WTC11 (cell line): ENCODE data around the gene PLA1A. TPM values are rescaled to one million over a fixed set of nuclear protein-coding genes. Genes with fewer than 3 reads are reported as not detected.

ENCODE experiments used
- CBFB ChIP-seq: sonication (generic); formaldehyde crosslinking; IDR thresholded peaks from 2 replicates; pipeline ENCODE4 v1.8.1; 2022; ENCODE audit warnings: mild to moderate bottlenecking, low read depth, missing genetic modification reagents
- CREB1 ChIP-seq: sonication (generic); formaldehyde crosslinking; IDR thresholded peaks from 2 replicates; pipeline ENCODE4 v1.8.0; 2023; ENCODE audit warnings: mild to moderate bottlenecking, missing genetic modification reagents
- CREM ChIP-seq: sonication (generic); formaldehyde crosslinking; IDR thresholded peaks from 2 replicates; pipeline ENCODE4 v1.8.1; 2022; ENCODE audit warnings: mild to moderate bottlenecking, missing genetic modification reagents, moderate library complexity
- ELF4 ChIP-seq: sonication (generic); formaldehyde crosslinking; IDR thresholded peaks from 2 replicates; pipeline ENCODE4 v1.8.1; 2022; ENCODE audit warnings: low read depth, mild to moderate bottlenecking, moderate library complexity, missing genetic modification reagents
- GTF2I ChIP-seq: fragments of 250-450 bp; sonication (Bioruptor Pico); conservative IDR thresholded peaks from 2 replicates; pipeline ENCODE4 v1.4.0; 2021; ENCODE audit warnings: mild to moderate bottlenecking
- JAZF1 ChIP-seq: fragments of 250-450 bp; sonication (Bioruptor Pico); IDR thresholded peaks from 2 replicates; pipeline ENCODE4 v1.9.0; 2021; ENCODE audit warnings: moderate library complexity, mild to moderate bottlenecking, inconsistent platforms
- SMAD3 ChIP-seq: sonication (generic); formaldehyde crosslinking; IDR thresholded peaks from 2 replicates; pipeline ENCODE4 v1.8.0; 2022; ENCODE audit warnings: missing genetic modification reagents, mild to moderate bottlenecking, borderline replicate concordance
- ZNF138 ChIP-seq: sonication (generic); formaldehyde crosslinking; conservative IDR thresholded peaks from 2 replicates; pipeline ENCODE4 v1.8.1; 2022; ENCODE audit warnings: mild to moderate bottlenecking, moderate library complexity, missing genetic modification reagents
- ZNF671 ChIP-seq: fragments of 250-450 bp; sonication (Bioruptor Pico); IDR thresholded peaks from 2 replicates; pipeline ENCODE4 v1.8.0; 2021; ENCODE audit warnings: mild to moderate bottlenecking
- total RNA-seq: library from RNA; stranded (reverse); gene quantifications from 3 replicates; pipeline ENCODE4 v1.2.3, GENCODE V29; 2021
- TF ChIP-seq, protein P1 (sequence below): sonication (generic); formaldehyde crosslinking; IDR thresholded peaks from 2 replicates; pipeline ENCODE4 v1.8.1; 2022; ENCODE audit warnings: low read depth, missing genetic modification reagents, borderline replicate concordance
- TF ChIP-seq, protein P2 (sequence below): sonication (generic); formaldehyde crosslinking; conservative IDR thresholded peaks from 2 replicates; pipeline ENCODE4 v1.8.1; 2023; ENCODE audit warnings: mild to moderate bottlenecking, low read depth, missing genetic modification reagents, moderate library complexity
- TF ChIP-seq, protein P3 (sequence below): sonication (generic); formaldehyde crosslinking; IDR thresholded peaks from 2 replicates; pipeline ENCODE4 v1.8.0; 2023; ENCODE audit warnings: missing genetic modification reagents
- TF ChIP-seq, protein P4 (sequence below): sonication (generic); formaldehyde crosslinking; IDR thresholded peaks from 2 replicates; pipeline ENCODE4 v1.8.1; 2023; ENCODE audit warnings: mild to moderate bottlenecking, moderate library complexity, missing genetic modification reagents
- TF ChIP-seq, protein P5 (sequence below): sonication (generic); formaldehyde crosslinking; IDR thresholded peaks from 2 replicates; pipeline ENCODE4 v1.8.1; 2023; ENCODE audit warnings: mild to moderate bottlenecking, missing genetic modification reagents, moderate library complexity
- TF ChIP-seq, protein P6 (sequence below): sonication (generic); formaldehyde crosslinking; IDR thresholded peaks from 2 replicates; pipeline ENCODE4 v1.8.0; 2022; ENCODE audit warnings: mild to moderate bottlenecking, missing genetic modification reagents
- TF ChIP-seq, protein P7 (sequence below): sonication (generic); formaldehyde crosslinking; IDR thresholded peaks from 2 replicates; pipeline ENCODE4 v1.8.0; 2023; ENCODE audit warnings: missing genetic modification reagents, mild to moderate bottlenecking, borderline replicate concordance
- TF ChIP-seq, protein P8 (sequence below): sonication (generic); formaldehyde crosslinking; IDR thresholded peaks from 2 replicates; pipeline ENCODE4 v1.8.0; 2022; ENCODE audit warnings: missing genetic modification reagents
- TF ChIP-seq, protein P9 (sequence below): fragments of 250-450 bp; sonication (Bioruptor Pico); IDR thresholded peaks from 2 replicates; pipeline ENCODE4 v2.1.2; 2022; ENCODE audit warnings: mild to moderate bottlenecking, moderate library complexity

PLA1A gene
- total RNA-seq, 1 experiment from 2014 or later = not detected

DNA sequence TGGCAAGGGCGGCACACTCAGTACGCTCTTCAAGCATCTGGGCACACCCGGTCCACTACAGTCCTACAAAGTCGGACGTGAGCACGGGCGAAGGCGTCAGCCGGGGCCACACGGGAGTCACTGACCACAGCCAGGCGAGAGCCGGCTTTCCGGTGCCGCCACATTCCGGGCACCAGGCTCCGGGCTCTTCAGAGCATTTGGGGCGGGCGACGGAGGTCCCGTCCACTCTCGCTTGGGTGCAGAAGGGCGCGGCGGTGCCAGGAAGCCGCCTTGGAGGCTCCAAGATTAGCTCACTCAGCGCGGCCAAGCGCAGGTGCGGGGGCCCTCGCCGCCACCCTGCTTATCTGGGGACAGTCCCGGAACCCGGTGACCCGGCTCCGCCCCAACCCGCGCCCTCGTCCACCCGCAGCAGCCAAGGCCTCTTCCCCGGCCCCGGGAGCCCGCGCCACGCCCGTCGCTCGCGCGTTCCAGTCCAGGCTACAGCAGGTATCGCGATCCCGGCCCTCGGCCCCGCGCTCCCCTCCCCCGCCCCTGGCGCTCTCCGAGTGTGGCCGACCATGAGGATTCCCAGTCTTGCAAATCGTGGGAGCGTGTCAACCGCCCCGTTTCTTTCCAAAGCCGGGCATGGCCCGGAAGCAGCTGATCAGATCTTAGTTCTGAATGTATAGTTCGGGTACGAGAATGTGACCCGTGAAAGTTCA, 18.2 kb upstream of the PLA1A start, which contains the start of gene ADPRH (continued):
- TF ChIP-seq, protein P1, sequence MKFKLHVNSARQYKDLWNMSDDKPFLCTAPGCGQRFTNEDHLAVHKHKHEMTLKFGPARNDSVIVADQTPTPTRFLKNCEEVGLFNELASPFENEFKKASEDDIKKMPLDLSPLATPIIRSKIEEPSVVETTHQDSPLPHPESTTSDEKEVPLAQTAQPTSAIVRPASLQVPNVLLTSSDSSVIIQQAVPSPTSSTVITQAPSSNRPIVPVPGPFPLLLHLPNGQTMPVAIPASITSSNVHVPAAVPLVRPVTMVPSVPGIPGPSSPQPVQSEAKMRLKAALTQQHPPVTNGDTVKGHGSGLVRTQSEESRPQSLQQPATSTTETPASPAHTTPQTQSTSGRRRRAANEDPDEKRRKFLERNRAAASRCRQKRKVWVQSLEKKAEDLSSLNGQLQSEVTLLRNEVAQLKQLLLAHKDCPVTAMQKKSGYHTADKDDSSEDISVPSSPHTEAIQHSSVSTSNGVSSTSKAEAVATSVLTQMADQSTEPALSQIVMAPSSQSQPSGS (CRISPR knock-in tag) = no peak
- TF ChIP-seq, protein P2, sequence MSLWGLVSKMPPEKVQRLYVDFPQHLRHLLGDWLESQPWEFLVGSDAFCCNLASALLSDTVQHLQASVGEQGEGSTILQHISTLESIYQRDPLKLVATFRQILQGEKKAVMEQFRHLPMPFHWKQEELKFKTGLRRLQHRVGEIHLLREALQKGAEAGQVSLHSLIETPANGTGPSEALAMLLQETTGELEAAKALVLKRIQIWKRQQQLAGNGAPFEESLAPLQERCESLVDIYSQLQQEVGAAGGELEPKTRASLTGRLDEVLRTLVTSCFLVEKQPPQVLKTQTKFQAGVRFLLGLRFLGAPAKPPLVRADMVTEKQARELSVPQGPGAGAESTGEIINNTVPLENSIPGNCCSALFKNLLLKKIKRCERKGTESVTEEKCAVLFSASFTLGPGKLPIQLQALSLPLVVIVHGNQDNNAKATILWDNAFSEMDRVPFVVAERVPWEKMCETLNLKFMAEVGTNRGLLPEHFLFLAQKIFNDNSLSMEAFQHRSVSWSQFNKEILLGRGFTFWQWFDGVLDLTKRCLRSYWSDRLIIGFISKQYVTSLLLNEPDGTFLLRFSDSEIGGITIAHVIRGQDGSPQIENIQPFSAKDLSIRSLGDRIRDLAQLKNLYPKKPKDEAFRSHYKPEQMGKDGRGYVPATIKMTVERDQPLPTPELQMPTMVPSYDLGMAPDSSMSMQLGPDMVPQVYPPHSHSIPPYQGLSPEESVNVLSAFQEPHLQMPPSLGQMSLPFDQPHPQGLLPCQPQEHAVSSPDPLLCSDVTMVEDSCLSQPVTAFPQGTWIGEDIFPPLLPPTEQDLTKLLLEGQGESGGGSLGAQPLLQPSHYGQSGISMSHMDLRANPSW (CRISPR knock-in tag) = no peak
- TF ChIP-seq GTF2I (no peak), ZNF138 (CRISPR knock-in tag) (0 out of 2 replicates have a peak, but pooled peaks have one; percentile 61), JAZF1 (CRISPR knock-in tag) (no peak), ZNF671 (CRISPR knock-in tag) (no peak), ELF4 (CRISPR knock-in tag) (peak; percentile 52; the same call in 1 of the 2 replicates), CREB1 (CRISPR knock-in tag) (peak; percentile 25; the same call in 1 of the 2 replicates), CREM (CRISPR knock-in tag) (peak; percentile 79), SMAD3 (CRISPR knock-in tag) (no peak), CBFB (0 out of 2 replicates have a peak, but pooled peaks have one; percentile 79)
- TF ChIP-seq, protein P3, sequence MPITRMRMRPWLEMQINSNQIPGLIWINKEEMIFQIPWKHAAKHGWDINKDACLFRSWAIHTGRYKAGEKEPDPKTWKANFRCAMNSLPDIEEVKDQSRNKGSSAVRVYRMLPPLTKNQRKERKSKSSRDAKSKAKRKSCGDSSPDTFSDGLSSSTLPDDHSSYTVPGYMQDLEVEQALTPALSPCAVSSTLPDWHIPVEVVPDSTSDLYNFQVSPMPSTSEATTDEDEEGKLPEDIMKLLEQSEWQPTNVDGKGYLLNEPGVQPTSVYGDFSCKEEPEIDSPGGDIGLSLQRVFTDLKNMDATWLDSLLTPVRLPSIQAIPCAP = no peak
- TF ChIP-seq, protein P4, sequence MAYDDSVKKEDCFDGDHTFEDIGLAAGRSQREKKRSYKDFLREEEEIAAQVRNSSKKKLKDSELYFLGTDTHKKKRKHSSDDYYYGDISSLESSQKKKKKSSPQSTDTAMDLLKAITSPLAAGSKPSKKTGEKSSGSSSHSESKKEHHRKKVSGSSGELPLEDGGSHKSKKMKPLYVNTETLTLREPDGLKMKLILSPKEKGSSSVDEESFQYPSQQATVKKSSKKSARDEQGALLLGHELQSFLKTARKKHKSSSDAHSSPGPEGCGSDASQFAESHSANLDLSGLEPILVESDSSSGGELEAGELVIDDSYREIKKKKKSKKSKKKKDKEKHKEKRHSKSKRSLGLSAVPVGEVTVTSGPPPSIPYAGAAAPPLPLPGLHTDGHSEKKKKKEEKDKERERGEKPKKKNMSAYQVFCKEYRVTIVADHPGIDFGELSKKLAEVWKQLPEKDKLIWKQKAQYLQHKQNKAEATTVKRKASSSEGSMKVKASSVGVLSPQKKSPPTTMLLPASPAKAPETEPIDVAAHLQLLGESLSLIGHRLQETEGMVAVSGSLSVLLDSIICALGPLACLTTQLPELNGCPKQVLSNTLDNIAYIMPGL = peak; percentile 76; the same call in 1 of the 2 replicates
- TF ChIP-seq, protein P5, sequence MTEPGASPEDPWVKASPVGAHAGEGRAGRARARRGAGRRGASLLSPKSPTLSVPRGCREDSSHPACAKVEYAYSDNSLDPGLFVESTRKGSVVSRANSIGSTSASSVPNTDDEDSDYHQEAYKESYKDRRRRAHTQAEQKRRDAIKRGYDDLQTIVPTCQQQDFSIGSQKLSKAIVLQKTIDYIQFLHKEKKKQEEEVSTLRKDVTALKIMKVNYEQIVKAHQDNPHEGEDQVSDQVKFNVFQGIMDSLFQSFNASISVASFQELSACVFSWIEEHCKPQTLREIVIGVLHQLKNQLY = no peak
- TF ChIP-seq, protein P6, sequence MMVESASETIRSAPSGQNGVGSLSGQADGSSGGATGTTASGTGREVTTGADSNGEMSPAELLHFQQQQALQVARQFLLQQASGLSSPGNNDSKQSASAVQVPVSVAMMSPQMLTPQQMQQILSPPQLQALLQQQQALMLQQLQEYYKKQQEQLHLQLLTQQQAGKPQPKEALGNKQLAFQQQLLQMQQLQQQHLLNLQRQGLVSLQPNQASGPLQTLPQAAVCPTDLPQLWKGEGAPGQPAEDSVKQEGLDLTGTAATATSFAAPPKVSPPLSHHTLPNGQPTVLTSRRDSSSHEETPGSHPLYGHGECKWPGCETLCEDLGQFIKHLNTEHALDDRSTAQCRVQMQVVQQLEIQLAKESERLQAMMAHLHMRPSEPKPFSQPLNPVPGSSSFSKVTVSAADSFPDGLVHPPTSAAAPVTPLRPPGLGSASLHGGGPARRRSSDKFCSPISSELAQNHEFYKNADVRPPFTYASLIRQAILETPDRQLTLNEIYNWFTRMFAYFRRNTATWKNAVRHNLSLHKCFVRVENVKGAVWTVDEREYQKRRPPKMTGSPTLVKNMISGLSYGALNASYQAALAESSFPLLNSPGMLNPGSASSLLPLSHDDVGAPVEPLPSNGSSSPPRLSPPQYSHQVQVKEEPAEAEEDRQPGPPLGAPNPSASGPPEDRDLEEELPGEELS (CRISPR knock-in tag) = no peak
- TF ChIP-seq, protein P7, sequence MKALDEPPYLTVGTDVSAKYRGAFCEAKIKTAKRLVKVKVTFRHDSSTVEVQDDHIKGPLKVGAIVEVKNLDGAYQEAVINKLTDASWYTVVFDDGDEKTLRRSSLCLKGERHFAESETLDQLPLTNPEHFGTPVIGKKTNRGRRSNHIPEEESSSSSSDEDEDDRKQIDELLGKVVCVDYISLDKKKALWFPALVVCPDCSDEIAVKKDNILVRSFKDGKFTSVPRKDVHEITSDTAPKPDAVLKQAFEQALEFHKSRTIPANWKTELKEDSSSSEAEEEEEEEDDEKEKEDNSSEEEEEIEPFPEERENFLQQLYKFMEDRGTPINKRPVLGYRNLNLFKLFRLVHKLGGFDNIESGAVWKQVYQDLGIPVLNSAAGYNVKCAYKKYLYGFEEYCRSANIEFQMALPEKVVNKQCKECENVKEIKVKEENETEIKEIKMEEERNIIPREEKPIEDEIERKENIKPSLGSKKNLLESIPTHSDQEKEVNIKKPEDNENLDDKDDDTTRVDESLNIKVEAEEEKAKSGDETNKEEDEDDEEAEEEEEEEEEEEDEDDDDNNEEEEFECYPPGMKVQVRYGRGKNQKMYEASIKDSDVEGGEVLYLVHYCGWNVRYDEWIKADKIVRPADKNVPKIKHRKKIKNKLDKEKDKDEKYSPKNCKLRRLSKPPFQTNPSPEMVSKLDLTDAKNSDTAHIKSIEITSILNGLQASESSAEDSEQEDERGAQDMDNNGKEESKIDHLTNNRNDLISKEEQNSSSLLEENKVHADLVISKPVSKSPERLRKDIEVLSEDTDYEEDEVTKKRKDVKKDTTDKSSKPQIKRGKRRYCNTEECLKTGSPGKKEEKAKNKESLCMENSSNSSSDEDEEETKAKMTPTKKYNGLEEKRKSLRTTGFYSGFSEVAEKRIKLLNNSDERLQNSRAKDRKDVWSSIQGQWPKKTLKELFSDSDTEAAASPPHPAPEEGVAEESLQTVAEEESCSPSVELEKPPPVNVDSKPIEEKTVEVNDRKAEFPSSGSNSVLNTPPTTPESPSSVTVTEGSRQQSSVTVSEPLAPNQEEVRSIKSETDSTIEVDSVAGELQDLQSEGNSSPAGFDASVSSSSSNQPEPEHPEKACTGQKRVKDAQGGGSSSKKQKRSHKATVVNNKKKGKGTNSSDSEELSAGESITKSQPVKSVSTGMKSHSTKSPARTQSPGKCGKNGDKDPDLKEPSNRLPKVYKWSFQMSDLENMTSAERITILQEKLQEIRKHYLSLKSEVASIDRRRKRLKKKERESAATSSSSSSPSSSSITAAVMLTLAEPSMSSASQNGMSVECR (CRISPR knock-in tag) = no peak; the same call in 1 of the 2 replicates
- TF ChIP-seq, protein P8, sequence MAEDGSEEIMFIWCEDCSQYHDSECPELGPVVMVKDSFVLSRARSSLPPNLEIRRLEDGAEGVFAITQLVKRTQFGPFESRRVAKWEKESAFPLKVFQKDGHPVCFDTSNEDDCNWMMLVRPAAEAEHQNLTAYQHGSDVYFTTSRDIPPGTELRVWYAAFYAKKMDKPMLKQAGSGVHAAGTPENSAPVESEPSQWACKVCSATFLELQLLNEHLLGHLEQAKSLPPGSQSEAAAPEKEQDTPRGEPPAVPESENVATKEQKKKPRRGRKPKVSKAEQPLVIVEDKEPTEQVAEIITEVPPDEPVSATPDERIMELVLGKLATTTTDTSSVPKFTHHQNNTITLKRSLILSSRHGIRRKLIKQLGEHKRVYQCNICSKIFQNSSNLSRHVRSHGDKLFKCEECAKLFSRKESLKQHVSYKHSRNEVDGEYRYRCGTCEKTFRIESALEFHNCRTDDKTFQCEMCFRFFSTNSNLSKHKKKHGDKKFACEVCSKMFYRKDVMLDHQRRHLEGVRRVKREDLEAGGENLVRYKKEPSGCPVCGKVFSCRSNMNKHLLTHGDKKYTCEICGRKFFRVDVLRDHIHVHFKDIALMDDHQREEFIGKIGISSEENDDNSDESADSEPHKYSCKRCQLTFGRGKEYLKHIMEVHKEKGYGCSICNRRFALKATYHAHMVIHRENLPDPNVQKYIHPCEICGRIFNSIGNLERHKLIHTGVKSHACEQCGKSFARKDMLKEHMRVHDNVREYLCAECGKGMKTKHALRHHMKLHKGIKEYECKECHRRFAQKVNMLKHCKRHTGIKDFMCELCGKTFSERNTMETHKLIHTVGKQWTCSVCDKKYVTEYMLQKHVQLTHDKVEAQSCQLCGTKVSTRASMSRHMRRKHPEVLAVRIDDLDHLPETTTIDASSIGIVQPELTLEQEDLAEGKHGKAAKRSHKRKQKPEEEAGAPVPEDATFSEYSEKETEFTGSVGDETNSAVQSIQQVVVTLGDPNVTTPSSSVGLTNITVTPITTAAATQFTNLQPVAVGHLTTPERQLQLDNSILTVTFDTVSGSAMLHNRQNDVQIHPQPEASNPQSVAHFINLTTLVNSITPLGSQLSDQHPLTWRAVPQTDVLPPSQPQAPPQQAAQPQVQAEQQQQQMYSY (CRISPR knock-in tag) = peak; percentile 54; the same call in 1 of the 2 replicates
- TF ChIP-seq, protein P9, sequence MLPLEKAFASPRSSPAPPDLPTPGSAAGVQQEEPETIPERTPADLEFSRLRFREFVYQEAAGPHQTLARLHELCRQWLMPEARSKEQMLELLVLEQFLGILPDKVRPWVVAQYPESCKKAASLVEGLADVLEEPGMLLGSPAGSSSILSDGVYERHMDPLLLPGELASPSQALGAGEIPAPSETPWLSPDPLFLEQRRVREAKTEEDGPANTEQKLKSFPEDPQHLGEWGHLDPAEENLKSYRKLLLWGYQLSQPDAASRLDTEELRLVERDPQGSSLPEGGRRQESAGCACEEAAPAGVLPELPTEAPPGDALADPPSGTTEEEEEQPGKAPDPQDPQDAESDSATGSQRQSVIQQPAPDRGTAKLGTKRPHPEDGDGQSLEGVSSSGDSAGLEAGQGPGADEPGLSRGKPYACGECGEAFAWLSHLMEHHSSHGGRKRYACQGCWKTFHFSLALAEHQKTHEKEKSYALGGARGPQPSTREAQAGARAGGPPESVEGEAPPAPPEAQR = no peak
